Neuronal stem cell (in vitro differentiated cells): Measurements from ENCODE around the gene CEP295NL.

Experiments used
- DNase-seq: peaks from one replicate; pipeline ENCODE4 v3.0.0-alpha.2; 2013; ENCODE audit warnings: low spot score
- H2AFZ ChIP-seq: one replicate; pipeline ENCODE4 v1.6.1; 2013; ENCODE audit warnings: mild to moderate bottlenecking, low read length, inconsistent platforms
- H2AK5ac ChIP-seq: 2 replicates; pipeline ENCODE4 v1.6.1; 2013; ENCODE audit warnings: low read depth, mild to moderate bottlenecking, inconsistent platforms, low read length, moderate library complexity, mixed read lengths
- H2BK120ac ChIP-seq: 2 replicates; pipeline ENCODE4 v1.6.1; 2013; ENCODE audit warnings: low read depth, mild to moderate bottlenecking, inconsistent platforms, low read length, moderate library complexity, mixed read lengths
- H2BK12ac ChIP-seq: one replicate; pipeline ENCODE4 v1.6.1; 2013; ENCODE audit warnings: low read length, inconsistent platforms
- H2BK15ac ChIP-seq: 2 replicates; pipeline ENCODE4 v1.6.1; 2013; ENCODE audit warnings: mild to moderate bottlenecking, low read length, inconsistent platforms, mixed read lengths
- H2BK5ac ChIP-seq: one replicate; pipeline ENCODE4 v1.6.1; 2013; ENCODE audit warnings: inconsistent platforms, mild to moderate bottlenecking, low read length, moderate library complexity
- H3K14ac ChIP-seq: one replicate; pipeline ENCODE4 v1.6.1; 2013; ENCODE audit warnings: low read length, inconsistent platforms
- H3K18ac ChIP-seq: 2 replicates; pipeline ENCODE4 v1.6.1; 2013; ENCODE audit warnings: low read length, inconsistent platforms
- H3K23ac ChIP-seq: 2 replicates; pipeline ENCODE4 v1.6.1; 2013; ENCODE audit warnings: low read depth, mild to moderate bottlenecking, mixed read lengths, low read length, inconsistent platforms; ENCODE audit not compliant: poor library complexity
- H3K27ac ChIP-seq: replicated peaks from 3 replicates; pipeline ENCODE4 v1.5.1; 2013; ENCODE audit warnings: low read length, inconsistent platforms
- H3K27me3 ChIP-seq, 3 experiments: 2 replicates each; pipeline ENCODE4 v1.6.1; 2013; ENCODE audit warnings: low read length in 3 of 3, mild to moderate bottlenecking in 2 of 3, inconsistent platforms in 1 of 3, low read depth in 1 of 3, mixed read lengths in 1 of 3, moderate library complexity in 1 of 3; ENCODE audit not compliant: control insufficient read depth in 3 of 3, insufficient read depth in 3 of 3
- H3K36me3 ChIP-seq, 2 donors: replicated peaks in 1 of 2; 2 replicates each; pipeline ENCODE4 v1.6.1; 2013; ENCODE audit warnings: low read length in 2 of 2; ENCODE audit not compliant: control insufficient read depth in 2 of 2, insufficient read depth in 2 of 2
- H3K4ac ChIP-seq: 2 replicates; pipeline ENCODE4 v1.6.1; 2013; ENCODE audit warnings: inconsistent platforms, mild to moderate bottlenecking, low read length, moderate library complexity
- H3K4me1 ChIP-seq, 2 donors: 1 replicate in 1 of 2; 2 replicates in 1 of 2; pipeline ENCODE4 v1.6.1; 2013; ENCODE audit warnings: low read length in 2 of 2, low read depth in 1 of 2; ENCODE audit not compliant: control insufficient read depth in 2 of 2, insufficient read depth in 1 of 2
- H3K4me2 ChIP-seq: one replicate; pipeline ENCODE4 v1.6.1; 2013; ENCODE audit warnings: mild to moderate bottlenecking, low read length, inconsistent platforms; ENCODE audit not compliant: insufficient read depth, poor library complexity, severe bottlenecking
- H3K4me3 ChIP-seq, 2 donors: 2 replicates each; pipeline ENCODE4 v1.5.1; 2013; ENCODE audit warnings: low read length in 2 of 2, mild to moderate bottlenecking in 2 of 2, inconsistent platforms in 1 of 2, moderate library complexity in 1 of 2
- H3K79me1 ChIP-seq: one replicate; pipeline ENCODE4 v1.6.1; 2013; ENCODE audit warnings: low read depth, mild to moderate bottlenecking, inconsistent platforms, low read length, moderate library complexity
- H3K9ac ChIP-seq: one replicate; pipeline ENCODE4 v1.6.1; 2013; ENCODE audit warnings: mild to moderate bottlenecking, low read depth, low read length, inconsistent platforms; ENCODE audit not compliant: poor library complexity
- H3K9me3 ChIP-seq, 2 donors: replicated peaks in 1 of 2; 2 replicates each; pipeline versions ENCODE3 to v1.6.1; 2013; ENCODE audit warnings: low read length in 2 of 2, mild to moderate bottlenecking in 2 of 2, inconsistent platforms in 1 of 2, low read depth in 1 of 2, mixed read lengths in 1 of 2, moderate library complexity in 1 of 2; ENCODE audit not compliant: control insufficient read depth in 2 of 2, insufficient read depth in 1 of 2
- H4K8ac ChIP-seq: one replicate; pipeline ENCODE4 v1.6.1; 2013; ENCODE audit warnings: low read depth, mild to moderate bottlenecking, inconsistent platforms, low read length, moderate library complexity
- H4K91ac ChIP-seq: one replicate; pipeline ENCODE4 v1.6.1; 2013; ENCODE audit warnings: low read length, low read depth, mild to moderate bottlenecking, inconsistent platforms; ENCODE audit not compliant: poor library complexity
- WGBS, 2 donors: extraction: QIAGEN DNeasy Blood & Tissue Kit; methylation state at CpG; one replicate each; pipeline ENCODE4 v1.1.7; 2013; ENCODE audit warnings: missing lambda C conversion rate in 2 of 2, mixed read lengths in 1 of 2; ENCODE audit not compliant: insufficient read length in 2 of 2, insufficient replicate concordance in 1 of 2; ENCODE audit errors: extremely low coverage in 2 of 2; 5-methylcytosine and 5-hydroxymethylcytosine counted together

CEP295NL gene

GRCh38 chr17:78925662-78926555 lies 22.9 kb upstream of the CEP295NL start:
- Histone ChIP-seq H3K27me3 (no peaks in the 10 kb centered on the region), H4K91ac (peak overlapping the region; percentile 88), H2AK5ac (peak overlapping the region; percentile 92), H3K18ac (peak overlapping the region; percentile 99), H2AFZ (peak overlapping the region; percentile 99), H3K9ac (peak overlapping the region; percentile 90), H2BK120ac (no peak overlapping the region), H3K4me1 (peaks cover 24 to 30% of the 10 kb centered on the region in 2 donors), H2BK12ac (no peak overlapping the region), H3K4me3 (peak overlapping the region; percentile 60 to 77), H4K8ac (no peak overlapping the region), H3K14ac (no peak overlapping the region), H3K4ac (peak overlapping the region; percentile 80), H3K23ac (no peak overlapping the region), H3K9me3 (no peaks in the 10 kb centered on the region), H3K36me3 (peaks cover 2 to 6% of the 10 kb centered on the region in 2 donors), H2BK15ac (peak overlapping the region; percentile 87), H3K4me2 (peak overlapping the region; percentile 71), H3K79me1 (peaks cover 4% of the 10 kb centered on the region), H2BK5ac (peak overlapping the region; percentile 96), H3K27ac (peak overlapping the region; percentile 52)
- WGBS, 2 donors, result no CpG with 5 or more reads among the region's 33 CpGs
- no peak for DNase-seq

GRCh38 chr17:78925234-78925633 lies 22.2 kb upstream of the CEP295NL start, which contains the start of gene TIMP2:
TIMP2 (minus strand) TSS chr17:78925387; CDS start chr17:78925088, 299 bp downstream.
- H3K27ac ChIP-seq, result peak within 1 kb of the TSS; percentile 52

GRCh38 chr17:78924481-78925151 lies 21.6 kb upstream of the CEP295NL start:
- Histone ChIP-seq H3K9me3 (peaks cover 0 to 2% of the 10 kb centered on the region in 2 donors), H4K8ac (no peak overlapping the region), H2BK5ac (peak overlapping the region; percentile 84), H3K4me1 (peaks cover 30 to 34% of the 10 kb centered on the region in 2 donors), H3K79me1 (peaks cover 11% of the 10 kb centered on the region), H3K18ac (peak overlapping the region; percentile 93), H3K9ac (peak overlapping the region; percentile 78), H3K4ac (no peak overlapping the region), H2BK120ac (peak overlapping the region; percentile 85), H2BK12ac (no peak overlapping the region), H3K4me3 (peak overlapping the region; percentile 60 to 82), H2AFZ (peak overlapping the region; percentile 78), H3K27me3 (no peaks in the 10 kb centered on the region), H2AK5ac (peak overlapping the region; percentile 95), H4K91ac (no peak overlapping the region), H3K14ac (no peak overlapping the region), H3K27ac (no peak overlapping the region), H3K23ac (peak overlapping the region; percentile 22), H2BK15ac (peak overlapping the region; percentile 3), H3K36me3 (peaks cover 2 to 6% of the 10 kb centered on the region in 2 donors), H3K4me2 (peak overlapping the region; percentile 91)
- no peak for DNase-seq
- no CpG with 5 or more reads among the region's 64 CpGs for WGBS, 2 donors

More at GRCh38 chr17:78925234-78925633, 22.2 kb upstream of the CEP295NL start, which contains the start of gene TIMP2:
- peak; percentile 81 for DNase-seq
- Histone ChIP-seq H2AFZ (peak within 1 kb of the TSS; percentile 99), H3K9me3 (no peaks in the 10 kb centered on the region), H3K14ac (peak within 1 kb of the TSS; percentile 14), H2BK120ac (peak within 1 kb of the TSS; percentile 85), H4K8ac (no peak within 1 kb of the TSS), H3K18ac (peak within 1 kb of the TSS; percentile 99), H2BK5ac (peak within 1 kb of the TSS; percentile 96), H4K91ac (peak within 1 kb of the TSS; percentile 88), H3K79me1 (peaks cover 5% of the 10 kb centered on the region), H3K4me2 (peak within 1 kb of the TSS; percentile 91), H3K36me3 (peaks cover 2 to 6% of the 10 kb centered on the region in 2 donors), H3K4me3 (peak within 1 kb of the TSS; percentile 60 to 82), H2BK12ac (no peak within 1 kb of the TSS), H3K23ac (peak within 1 kb of the TSS; percentile 22), H3K9ac (peak within 1 kb of the TSS; percentile 90), H3K27me3 (no peaks in the 10 kb centered on the region), H2AK5ac (peak within 1 kb of the TSS; percentile 95), H3K4ac (peak within 1 kb of the TSS; percentile 80), H2BK15ac (peak within 1 kb of the TSS; percentile 87), H3K4me1 (peaks cover 26 to 34% of the 10 kb centered on the region in 2 donors)
- no CpG with 5 or more reads among the region's 52 CpGs for WGBS, 2 donors
